ENCODE measurements around the gene CD99.
"Not testable (repeated sequence)": the region's sequence is repeated elsewhere in the genome, so short reads cannot be mapped to it uniquely, and the experiment has no call there.

The CD99 gene

GRCh38 chrX:2727264-2727663 is 36.2 kb downstream of the CD99 start:
- not testable (repeated sequence) for DNase-seq (ENCODE audit: low read depth)

GRCh38 chrX:2732076-2732475 is 41.0 kb downstream of the CD99 start:
- DNase-seq (ENCODE audit: low read depth), result no peak

- DNase-seq (ENCODE audit: low read depth), result no peak
Measured at GRCh38 chrX:2732649-2733048, 41.6 kb downstream of the CD99 start.

- DNase-seq (ENCODE audit: low read depth), result no peak
Measured at GRCh38 chrX:2733286-2733685, 42.2 kb downstream of the CD99 start.

GRCh38 chrX:2735270-2735669 is 44.2 kb downstream of the CD99 start:
- DNase-seq (ENCODE audit: low read depth), result no peak

- DNase-seq (ENCODE audit: low read depth), result no peak
Measured at GRCh38 chrX:2740672-2741071, 49.6 kb downstream of the CD99 start.

GRCh38 chrX:2741386-2741785 is 50.3 kb downstream of the CD99 start:
- no peak for DNase-seq (ENCODE audit: low read depth)

- DNase-seq (ENCODE audit: low read depth), result not testable (repeated sequence)
Measured at GRCh38 chrX:2746250-2746649, 55.2 kb downstream of the CD99 start.

- no peak for DNase-seq (ENCODE audit: low read depth)
Measured at GRCh38 chrX:2748171-2748814, 57.2 kb downstream of the CD99 start.

GRCh38 chrX:2748815-2749188 is 57.7 kb downstream of the CD99 start:
- DNase-seq (ENCODE audit: low read depth), result no peak

GRCh38 chrX:2751291-2751690 is 60.2 kb downstream of the CD99 start:
- no peak for DNase-seq (ENCODE audit: low read depth)

- not testable (repeated sequence) for DNase-seq (ENCODE audit: low read depth)
Measured at GRCh38 chrX:2751874-2752300, 60.8 kb downstream of the CD99 start, which contains the start of gene XG. Gene XG (plus strand): TSS chrX:2752040. CDS start chrX:2752275, 235 bp downstream.

GRCh38 chrX:2752441-2752840 is 61.3 kb downstream of the CD99 start:
- peak; percentile 37 for DNase-seq (ENCODE audit: low read depth)

GRCh38 chrX:2755163-2755715 is 64.1 kb downstream of the CD99 start:
- peak; percentile 8 for DNase-seq (ENCODE audit: low read depth)

- DNase-seq (ENCODE audit: low read depth), result no peak
Measured at GRCh38 chrX:2756548-2756947, 65.5 kb downstream of the CD99 start.

GRCh38 chrX:2761246-2761645 is 70.2 kb downstream of the CD99 start:
- no peak for DNase-seq (ENCODE audit: low read depth)

- DNase-seq (ENCODE audit: low read depth), result not testable (repeated sequence)
Measured at GRCh38 chrX:2762671-2763070, 71.6 kb downstream of the CD99 start.

GRCh38 chrX:2764766-2765548 is 73.9 kb downstream of the CD99 start:
- DNase-seq (ENCODE audit: low read depth), result not testable (repeated sequence)

GRCh38 chrX:2765549-2765830 is 74.4 kb downstream of the CD99 start:
- DNase-seq (ENCODE audit: low read depth), result no peak

GRCh38 chrX:2766906-2767305 is 75.8 kb downstream of the CD99 start:
- no peak for DNase-seq (ENCODE audit: low read depth)

- peak; percentile 10 for DNase-seq (ENCODE audit: low read depth)
Measured at GRCh38 chrX:2767631-2768455, 76.7 kb downstream of the CD99 start.

GRCh38 chrX:2769615-2770014 is 78.5 kb downstream of the CD99 start:
- DNase-seq (ENCODE audit: low read depth), result no peak
